Measurements from ENCODE around the gene NLRP9.
A peak's percentile ranks its signal among the peaks of the same experiment; 100 is the strongest.

Gene NLRP9

DNA sequence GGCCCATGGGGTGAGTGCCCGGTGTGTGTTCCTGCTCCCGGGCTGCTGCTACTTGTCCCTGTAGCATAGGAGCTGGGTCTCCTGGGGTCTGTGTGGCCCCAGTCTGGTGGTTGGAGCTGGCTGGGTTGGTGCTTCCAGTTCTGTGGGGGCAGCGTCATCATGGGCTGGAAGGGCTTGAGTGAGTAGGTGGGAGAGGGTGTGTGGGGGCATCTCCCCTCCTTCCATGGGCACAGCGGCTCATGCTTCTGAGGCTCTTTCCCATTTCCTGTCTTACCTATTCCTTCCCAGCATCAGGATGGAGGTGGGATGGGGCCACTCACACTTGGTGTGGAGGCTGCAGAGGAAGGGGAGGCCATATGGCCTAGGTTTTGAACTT lies 71.2 kb downstream of the NLRP9 start:
- H3K4me1 ChIP-seq (ENCODE audit: control insufficient read depth, insufficient read depth, low read length): peaks cover 23% of the 10 kb centered on the region
- peaks cover 39% of the 10 kb centered on the region for H3K36me3 ChIP-seq (ENCODE audit: control insufficient read depth, insufficient read depth, low read length)
- no peak overlapping the region for H3K4me3 ChIP-seq (ENCODE audit: low read length)
- H3K9ac ChIP-seq (ENCODE audit: low read length): peak overlapping the region; percentile 28
- H3K27me3 ChIP-seq (ENCODE audit: control insufficient read depth, insufficient read depth, low read length): no peaks in the 10 kb centered on the region
- H3K9me3 ChIP-seq (ENCODE audit: control insufficient read depth, low read length): no peaks in the 10 kb centered on the region

DNA sequence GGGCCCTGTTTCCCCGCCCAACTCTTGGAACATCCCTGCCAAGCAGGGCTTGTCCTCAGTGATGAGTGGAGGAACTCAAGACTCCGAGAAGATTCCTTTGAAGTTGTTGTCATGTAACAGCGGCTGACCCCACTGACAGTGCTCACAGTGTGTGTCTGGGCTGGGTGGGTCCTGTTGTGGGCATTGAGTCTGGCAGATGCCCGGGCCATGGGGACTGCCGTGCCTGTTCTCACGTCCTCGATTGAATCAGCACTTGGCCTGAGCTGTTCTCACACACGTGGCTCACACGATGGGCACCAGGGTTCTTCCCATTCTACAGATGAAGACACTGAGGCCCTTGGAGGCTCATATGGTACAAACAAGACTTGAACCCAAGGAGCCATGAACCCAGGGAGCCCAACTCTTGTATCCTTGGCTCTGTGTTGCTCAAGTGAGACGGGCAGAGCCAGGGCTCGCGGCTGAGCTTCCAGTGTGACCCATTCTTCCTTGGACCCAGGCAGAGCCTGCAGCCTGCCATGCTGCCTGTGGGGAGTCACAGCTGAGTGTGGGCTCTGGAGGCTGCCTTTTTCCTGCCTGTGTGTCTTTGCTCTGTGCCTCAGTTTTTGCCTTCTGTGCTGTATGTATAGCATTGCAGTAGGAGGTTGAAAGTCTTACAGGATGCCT lies 71.7 kb downstream of the NLRP9 start:
- H3K9me3 ChIP-seq (ENCODE audit: control insufficient read depth, low read length): no peaks in the 10 kb centered on the region
- H3K36me3 ChIP-seq (ENCODE audit: control insufficient read depth, insufficient read depth, low read length): peaks cover 39% of the 10 kb centered on the region
- no peak overlapping the region for H3K9ac ChIP-seq (ENCODE audit: low read length)
- peaks cover 23% of the 10 kb centered on the region for H3K4me1 ChIP-seq (ENCODE audit: control insufficient read depth, insufficient read depth, low read length)
- no peaks in the 10 kb centered on the region for H3K27me3 ChIP-seq (ENCODE audit: control insufficient read depth, insufficient read depth, low read length)
- H3K4me3 ChIP-seq (ENCODE audit: low read length): no peak overlapping the region

DNA sequence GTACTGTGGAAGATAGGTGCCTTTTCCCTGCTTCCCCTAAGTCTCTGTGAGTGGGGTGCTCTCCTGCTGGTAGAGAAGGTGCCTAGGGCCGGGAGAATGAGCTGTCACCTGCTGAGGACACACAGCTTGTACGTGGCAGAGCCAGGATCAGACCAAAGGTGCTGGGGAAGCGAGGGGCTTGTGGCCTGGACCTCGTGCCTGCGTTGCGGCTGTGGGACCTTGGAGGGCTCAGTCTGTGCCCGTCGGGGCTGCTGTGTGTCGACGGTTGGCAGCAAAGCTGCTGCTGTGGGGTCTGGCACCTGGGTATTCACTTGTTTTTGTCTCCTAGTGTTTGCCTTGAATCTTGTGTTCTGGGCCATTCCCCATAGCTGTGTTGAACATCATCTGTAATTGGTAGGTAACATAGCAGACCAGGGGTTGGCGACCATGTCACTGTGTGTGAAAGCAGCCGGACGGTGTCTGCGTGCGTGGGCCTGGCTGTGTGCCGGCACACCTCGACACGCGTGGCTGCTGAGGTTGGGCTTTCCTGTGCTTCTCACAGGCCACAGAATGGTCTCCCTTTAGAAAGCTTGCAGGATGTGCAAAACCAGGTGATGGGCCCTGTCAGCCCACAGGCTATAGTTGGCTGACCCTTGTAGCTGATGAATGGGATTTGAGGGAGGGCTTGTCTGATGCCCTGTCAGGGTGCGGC lies 74.2 kb downstream of the NLRP9 start:
- Histone ChIP-seq H3K4me3 (ENCODE audit: low read length) (no peak overlapping the region), H3K27me3 (ENCODE audit: control insufficient read depth, insufficient read depth, low read length) (no peaks in the 10 kb centered on the region), H3K36me3 (ENCODE audit: control insufficient read depth, insufficient read depth, low read length) (peaks cover 43% of the 10 kb centered on the region), H3K9ac (ENCODE audit: low read length) (no peak overlapping the region), H3K9me3 (ENCODE audit: control insufficient read depth, low read length) (no peaks in the 10 kb centered on the region), H3K4me1 (ENCODE audit: control insufficient read depth, insufficient read depth, low read length) (peaks cover 23% of the 10 kb centered on the region)

DNA sequence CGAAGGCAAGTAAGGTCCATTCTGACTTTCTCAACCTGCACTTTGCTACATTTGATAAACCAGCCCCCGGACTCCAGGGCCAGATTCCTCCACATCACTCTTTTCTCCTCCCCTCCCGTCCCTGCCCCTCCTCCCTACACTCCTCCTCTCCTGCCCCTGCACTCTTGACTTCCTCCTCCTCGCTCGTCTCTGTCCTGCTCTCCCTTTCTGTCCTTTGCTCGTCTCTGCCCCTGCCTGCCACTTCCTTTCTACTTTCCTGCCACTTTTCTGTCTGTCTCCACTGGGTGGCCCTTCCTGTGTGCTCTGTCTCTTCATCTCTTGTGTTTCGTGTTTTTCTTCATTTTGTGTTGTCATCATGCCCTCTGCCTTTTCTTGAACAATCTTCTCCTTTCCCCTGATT lies 76.4 kb downstream of the NLRP9 start:
- Histone ChIP-seq H3K4me3 (ENCODE audit: low read length) (no peak overlapping the region), H3K4me1 (ENCODE audit: control insufficient read depth, insufficient read depth, low read length) (peaks cover 24% of the 10 kb centered on the region), H3K27me3 (ENCODE audit: control insufficient read depth, insufficient read depth, low read length) (no peaks in the 10 kb centered on the region), H3K9ac (ENCODE audit: low read length) (no peak overlapping the region), H3K9me3 (ENCODE audit: control insufficient read depth, low read length) (no peaks in the 10 kb centered on the region), H3K36me3 (ENCODE audit: control insufficient read depth, insufficient read depth, low read length) (peaks cover 33% of the 10 kb centered on the region)

DNA sequence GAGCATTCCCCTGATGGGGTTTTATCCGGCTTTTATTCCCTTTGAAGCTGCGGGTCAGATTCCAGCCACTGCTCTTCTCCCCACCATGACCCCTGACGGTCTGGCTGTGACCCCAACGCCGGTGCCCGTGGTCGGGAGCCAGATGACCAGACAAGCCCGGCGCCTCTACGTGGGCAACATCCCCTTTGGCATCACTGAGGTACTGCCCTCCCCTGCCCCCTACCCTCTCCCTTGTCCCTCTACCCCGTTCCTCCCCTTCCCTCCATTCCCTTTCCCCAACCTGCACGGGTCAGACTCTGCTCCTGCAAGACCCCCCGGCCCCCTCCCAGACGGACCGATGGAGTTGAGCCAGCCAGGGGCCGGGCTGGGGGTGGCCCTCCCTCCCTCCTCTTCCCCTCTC lies 77.2 kb downstream of the NLRP9 start:
- Histone ChIP-seq H3K9ac (ENCODE audit: low read length) (no peak overlapping the region), H3K4me1 (ENCODE audit: control insufficient read depth, insufficient read depth, low read length) (peaks cover 29% of the 10 kb centered on the region), H3K4me3 (ENCODE audit: low read length) (no peak overlapping the region), H3K36me3 (ENCODE audit: control insufficient read depth, insufficient read depth, low read length) (peaks cover 25% of the 10 kb centered on the region), H3K27me3 (ENCODE audit: control insufficient read depth, insufficient read depth, low read length) (no peaks in the 10 kb centered on the region), H3K9me3 (ENCODE audit: control insufficient read depth, low read length) (no peaks in the 10 kb centered on the region)

DNA sequence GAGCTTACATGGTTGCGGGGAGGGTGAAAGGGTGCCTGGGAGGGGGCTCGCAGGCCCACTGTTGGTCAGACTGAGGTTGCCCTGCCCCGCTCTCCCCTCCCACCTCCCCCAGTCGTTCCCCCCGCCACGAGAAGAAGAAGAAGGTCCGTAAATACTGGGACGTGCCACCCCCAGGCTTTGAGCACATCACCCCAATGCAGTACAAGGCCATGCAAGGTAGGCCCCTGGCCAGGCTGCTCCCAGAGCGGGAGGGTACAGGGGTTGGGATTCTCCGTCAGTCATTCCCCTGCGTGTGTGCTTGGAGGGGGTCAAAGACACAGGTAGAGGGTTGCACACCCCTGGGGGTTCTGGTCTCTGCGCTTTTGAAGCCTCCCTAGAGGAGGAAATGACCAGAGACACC lies 77.8 kb downstream of the NLRP9 start:
- no peak overlapping the region for H3K4me3 ChIP-seq (ENCODE audit: low read length)
- H3K4me1 ChIP-seq (ENCODE audit: control insufficient read depth, insufficient read depth, low read length): peaks cover 34% of the 10 kb centered on the region
- no peaks in the 10 kb centered on the region for H3K9me3 ChIP-seq (ENCODE audit: control insufficient read depth, low read length)
- H3K9ac ChIP-seq (ENCODE audit: low read length): no peak overlapping the region
- peaks cover 23% of the 10 kb centered on the region for H3K36me3 ChIP-seq (ENCODE audit: control insufficient read depth, insufficient read depth, low read length)
- no peaks in the 10 kb centered on the region for H3K27me3 ChIP-seq (ENCODE audit: control insufficient read depth, insufficient read depth, low read length)

DNA sequence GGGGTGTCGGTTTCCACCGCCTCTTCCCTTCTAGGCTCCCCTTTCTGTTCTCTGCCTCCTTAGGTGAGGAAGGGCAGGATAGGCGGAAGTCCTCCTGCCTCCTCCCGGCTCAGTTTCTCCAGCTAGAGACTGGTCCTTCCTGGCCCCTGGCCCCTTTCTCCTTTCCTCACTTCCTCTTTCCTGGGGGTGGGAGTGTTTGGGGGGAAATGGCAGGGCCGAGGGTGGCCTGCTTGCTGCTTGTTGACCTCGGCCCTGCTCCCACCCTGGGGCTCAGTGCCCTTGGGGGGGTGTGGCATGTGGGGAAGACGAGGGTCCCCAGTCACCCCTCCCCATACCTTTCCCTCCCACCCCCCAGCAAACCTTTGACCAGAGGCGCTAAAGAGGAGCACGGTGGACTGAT lies 78.4 kb downstream of the NLRP9 start:
- peaks cover 23% of the 10 kb centered on the region for H3K36me3 ChIP-seq (ENCODE audit: control insufficient read depth, insufficient read depth, low read length)
- no peak overlapping the region for H3K4me3 ChIP-seq (ENCODE audit: low read length)

DNA sequence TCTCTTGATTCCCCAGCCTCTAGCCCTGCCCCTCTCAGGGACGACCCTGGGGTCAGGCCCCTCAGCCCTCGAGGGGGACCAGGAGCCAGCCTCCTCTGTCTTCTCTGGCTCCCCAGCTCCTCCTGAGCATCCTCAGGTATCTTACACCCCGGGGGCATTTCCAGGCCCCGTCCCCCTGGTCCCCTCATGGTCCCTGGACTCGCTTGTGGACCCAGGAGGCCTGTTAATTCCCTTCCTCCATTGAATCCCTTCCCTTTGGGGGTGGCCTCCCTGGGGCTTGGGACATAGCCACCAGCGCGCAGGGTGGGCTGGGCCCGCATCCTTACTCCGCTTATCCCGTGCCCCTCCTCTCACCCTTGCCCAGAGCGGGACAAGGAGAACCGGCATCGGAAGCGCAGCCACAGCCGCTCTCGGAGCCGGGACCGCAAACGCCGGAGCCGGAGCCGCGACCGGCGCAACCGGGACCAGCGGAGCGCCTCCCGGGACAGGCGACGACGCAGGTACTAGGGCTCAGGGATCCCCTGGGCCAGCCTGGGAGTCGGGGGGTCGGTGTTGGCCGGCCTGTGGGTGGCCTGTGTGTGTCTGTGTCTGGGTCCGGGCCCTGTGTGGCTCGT lies 79.2 kb downstream of the NLRP9 start:
- no peaks in the 10 kb centered on the region for H3K27me3 ChIP-seq (ENCODE audit: control insufficient read depth, insufficient read depth, low read length)
- no peaks in the 10 kb centered on the region for H3K9me3 ChIP-seq (ENCODE audit: control insufficient read depth, low read length)
- H3K4me1 ChIP-seq (ENCODE audit: control insufficient read depth, insufficient read depth, low read length): peaks cover 34% of the 10 kb centered on the region
- H3K4me3 ChIP-seq (ENCODE audit: low read length): no peak overlapping the region
- no peak overlapping the region for H3K9ac ChIP-seq (ENCODE audit: low read length)
- peaks cover 22% of the 10 kb centered on the region for H3K36me3 ChIP-seq (ENCODE audit: control insufficient read depth, insufficient read depth, low read length)

More for the DNA sequence above, 78.4 kb downstream of the NLRP9 start:
- H3K4me1 ChIP-seq (ENCODE audit: control insufficient read depth, insufficient read depth, low read length): peaks cover 34% of the 10 kb centered on the region
- H3K27me3 ChIP-seq (ENCODE audit: control insufficient read depth, insufficient read depth, low read length): no peaks in the 10 kb centered on the region
- H3K9ac ChIP-seq (ENCODE audit: low read length): no peak overlapping the region
- no peaks in the 10 kb centered on the region for H3K9me3 ChIP-seq (ENCODE audit: control insufficient read depth, low read length)

Data from mucosa of stomach (tissue), 1 donor.